ENCODE measurements around the gene CCT6A.
A peak's percentile ranks its signal among the peaks of the same experiment; 100 is the strongest.

CCT6A gene

GRCh38 chr7:56007167-56007652 lies 44.4 kb upstream of the CCT6A start:
- Histone ChIP-seq H3K4me1 (ENCODE audit: control insufficient read depth, insufficient read depth, low read length) (no peaks in the 10 kb centered on the region), H3K9me3 (ENCODE audit: control insufficient read depth, insufficient read depth, low read depth, low read length) (no peaks in the 10 kb centered on the region), H3K27ac (ENCODE audit: extremely low read depth, low read depth, low read length) (no peak overlapping the region), H3K36me3 (ENCODE audit: control insufficient read depth in 2 of 2, insufficient read depth in 1 of 2, low read length in 2 of 2) (peaks cover 3 to 11% of the 10 kb centered on the region in 2 experiments; a peak in 2 of 3 replicates), H3K4me3 (ENCODE audit: low read depth, low read length) (no peak overlapping the region)
- TF ChIP-seq FEZF1 (tag by site-specific recombination; IDR thresholded peaks at IDR 0.05): peak; percentile 12; the same call in 1 of the 2 replicates
- 0 out of 2 replicates have a peak, but pooled peaks have one; percentile 26 for TF ChIP-seq TRIM28 (IDR thresholded peaks at IDR 0.05; ENCODE audit: borderline replicate concordance, low read length)
- no peak for TF ChIP-seq ZNF560 (tag by site-specific recombination; IDR thresholded peaks at IDR 0.05; ENCODE audit: borderline replicate concordance)
- 0 out of 2 replicates have a peak, but pooled peaks have one; percentile 33 for TF ChIP-seq ZNF121 (tag by site-specific recombination; IDR thresholded peaks at IDR 0.05)
- TF ChIP-seq GFI1B (tag by site-specific recombination; IDR thresholded peaks at IDR 0.05): no peak
- TF ChIP-seq SCRT2 (tag by site-specific recombination; IDR thresholded peaks at IDR 0.05): no peak
- TF ChIP-seq GLIS2 (tag by site-specific recombination; IDR thresholded peaks at IDR 0.05): no peak
- no peak for TF ChIP-seq HOXD13 (CRISPR knock-in tag; IDR thresholded peaks at IDR 0.05; ENCODE audit: borderline replicate concordance)
- TF ChIP-seq ZNF747 (tag by site-specific recombination; IDR thresholded peaks at IDR 0.05): no peak
- no peak for TF ChIP-seq ZNF76 (tag by site-specific recombination; IDR thresholded peaks at IDR 0.05; ENCODE audit: borderline replicate concordance, low read depth)
- no peak for TF ChIP-seq ZNF18 (tag by site-specific recombination; IDR thresholded peaks at IDR 0.05)
- TF ChIP-seq, protein P1, sequence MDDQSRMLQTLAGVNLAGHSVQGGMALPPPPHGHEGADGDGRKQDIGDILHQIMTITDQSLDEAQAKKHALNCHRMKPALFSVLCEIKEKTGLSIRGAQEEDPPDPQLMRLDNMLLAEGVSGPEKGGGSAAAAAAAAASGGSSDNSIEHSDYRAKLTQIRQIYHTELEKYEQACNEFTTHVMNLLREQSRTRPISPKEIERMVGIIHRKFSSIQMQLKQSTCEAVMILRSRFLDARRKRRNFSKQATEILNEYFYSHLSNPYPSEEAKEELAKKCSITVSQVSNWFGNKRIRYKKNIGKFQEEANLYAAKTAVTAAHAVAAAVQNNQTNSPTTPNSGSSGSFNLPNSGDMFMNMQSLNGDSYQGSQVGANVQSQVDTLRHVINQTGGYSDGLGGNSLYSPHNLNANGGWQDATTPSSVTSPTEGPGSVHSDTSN (CRISPR knock-in tag; IDR thresholded peaks at IDR 0.05): no peak
- CTCF ChIA-PET: interaction anchor here (0.6 to 2.6 kb wide), 2 partner anchors 67 to 258 kb away, joined by 3 to 15 read pairs; no protein-coding TSS in a partner anchor
- POLR2A ChIA-PET: interaction anchor here (0.9 to 4.1 kb wide), 3 partner anchors 27 to 57 kb away, joined by 4 to 12 read pairs (median 8); partner anchors contain the start of genes CCT6A, PSPH and SUMF2

DNA sequence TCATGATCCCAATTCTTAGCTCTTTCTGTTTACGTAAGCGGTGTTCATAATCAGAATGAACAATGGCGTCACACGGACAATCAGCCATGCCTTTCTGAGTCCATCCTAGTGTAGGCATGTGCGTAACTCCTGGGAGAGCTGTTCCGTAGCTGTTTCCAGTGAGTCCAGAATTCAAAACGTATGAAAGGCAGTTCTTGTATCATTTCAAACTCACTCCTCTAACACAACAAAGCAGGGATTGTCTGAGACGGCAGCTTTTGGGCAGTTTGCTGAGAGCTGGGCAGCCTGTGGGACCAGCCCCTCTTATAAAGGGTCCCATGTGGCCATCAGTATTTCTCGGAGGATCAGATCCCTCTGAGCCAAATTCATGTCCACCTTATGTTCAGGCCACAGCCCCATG lies 43.7 kb upstream of the CCT6A start:
- no peak for TF ChIP-seq ZNF26 (tag by site-specific recombination; IDR thresholded peaks at IDR 0.05)
- ChIA-PET POLR2A (interaction anchor here (0.9 to 4.1 kb wide), 3 partner anchors 26 to 57 kb away, joined by 4 to 12 read pairs (median 8); partner anchors contain the start of genes CCT6A, PSPH and SUMF2), CTCF (interaction anchor here (2.6 kb wide), 1 partner anchor 67 kb away, joined by 15 read pairs; no protein-coding TSS in a partner anchor)
- no peak overlapping the region for H3K4me3 ChIP-seq (ENCODE audit: low read depth, low read length)
- H3K27ac ChIP-seq (ENCODE audit: extremely low read depth, low read depth, low read length): no peak overlapping the region
- H3K4me1 ChIP-seq (ENCODE audit: control insufficient read depth, insufficient read depth, low read length): no peaks in the 10 kb centered on the region
- peaks cover 8 to 14% of the 10 kb centered on the region in 2 experiments; a peak in 2 of 3 replicates for H3K36me3 ChIP-seq (ENCODE audit: control insufficient read depth in 2 of 2, insufficient read depth in 1 of 2, low read length in 2 of 2)
- no peaks in the 10 kb centered on the region for H3K9me3 ChIP-seq (ENCODE audit: control insufficient read depth, insufficient read depth, low read depth, low read length)

DNA sequence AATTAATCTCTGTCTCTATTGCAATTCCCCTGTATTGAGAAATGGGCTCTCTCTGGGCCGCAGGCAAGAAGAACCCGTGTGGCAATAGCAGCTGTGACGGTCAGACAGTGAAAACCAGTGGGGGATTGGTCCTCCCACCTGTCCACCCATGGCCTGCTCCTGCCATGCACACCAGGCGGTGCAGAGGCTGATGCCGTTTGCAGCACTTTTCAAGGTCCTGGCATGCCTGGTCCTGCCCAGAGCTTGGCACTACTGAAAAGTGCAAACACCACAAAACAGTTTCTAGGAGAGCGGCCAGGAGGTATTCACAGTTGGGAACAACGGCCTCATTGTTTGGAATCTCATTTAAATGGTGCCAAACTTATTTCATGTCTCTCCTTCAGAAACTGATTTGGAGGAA lies 41.9 kb upstream of the CCT6A start:
- Histone ChIP-seq H3K36me3 (ENCODE audit: control insufficient read depth in 2 of 2, insufficient read depth in 1 of 2, low read length in 2 of 2) (peaks cover 19 to 32% of the 10 kb centered on the region in 2 experiments), H3K4me3 (ENCODE audit: low read depth, low read length) (no peak overlapping the region), H3K27ac (ENCODE audit: extremely low read depth, low read depth, low read length) (no peak overlapping the region), H3K9me3 (ENCODE audit: control insufficient read depth, insufficient read depth, low read depth, low read length) (no peaks in the 10 kb centered on the region), H3K4me1 (ENCODE audit: control insufficient read depth, insufficient read depth, low read length) (no peaks in the 10 kb centered on the region)
- ChIA-PET CTCF (interaction anchor here (0.7 to 1.1 kb wide), 2 partner anchors 63 to 66 kb away, joined by 3 read pairs; no protein-coding TSS in a partner anchor), POLR2A (interaction anchor here (1.4 to 4.1 kb wide), 2 partner anchors 25 to 42 kb away, joined by 3 to 12 read pairs; partner anchors contain the start of genes CCT6A and PSPH)
- TF ChIP-seq ZNF645 (tag by site-specific recombination; IDR thresholded peaks at IDR 0.05) (no peak), ZNF585B (tag by site-specific recombination; IDR thresholded peaks at IDR 0.05) (no peak), PRDM4 (tag by site-specific recombination; IDR thresholded peaks at IDR 0.05) (0 out of 2 replicates have a peak, but pooled peaks have one; percentile 34), EGR2 (tag by site-specific recombination; IDR thresholded peaks at IDR 0.05; ENCODE audit: low read depth) (no peak), ZNF449 (tag by site-specific recombination; IDR thresholded peaks at IDR 0.05) (no peak), ZIC2 (tag by site-specific recombination; IDR thresholded peaks at IDR 0.05) (peak; percentile 78)
